MCF 10A (cell line): Measurements from ENCODE around the gene DEDD. TPM values are rescaled to one million over a fixed set of nuclear protein-coding genes. Genes with fewer than 3 reads are reported as not detected.

Experiments used
- BruUV-seq: library from RNA; stranded (reverse); fragments of 400-500 nt; replicated peaks from 2 replicates; lab custom pipeline; 2021; lab: Mats Ljungman, UMichigan
- CTCF ChIA-PET: fragments of 300-600 bp; sonication (Branson Sonifier 250); formaldehyde crosslinking; extraction: SDS; loops from one replicate; lab custom pipeline; 2021; ENCODE audit warnings: antibody characterized with exemption, inconsistent platforms; lab: Yijun Ruan, JAX
- POLR2A ChIA-PET: fragments of 300-600, 350-650 bp; sonication (Branson Sonifier 250); formaldehyde crosslinking; extraction: SDS; loops from one replicate; lab custom pipeline; 2020; ENCODE audit warnings: antibody characterized with exemption, inconsistent platforms; lab: Yijun Ruan, JAX
- DNase-seq: peaks from one replicate; pipeline ENCODE4 v3.0.0-alpha.2; 2018; ENCODE audit not compliant: unreplicated experiment
- H3K27ac Mint-ChIP-seq: one replicate; pipeline ENCODE4 v1.8.0; 2022; ENCODE audit warnings: mild to moderate bottlenecking, low read depth, mixed read lengths; ENCODE audit not compliant: unreplicated experiment
- H3K27me3 Mint-ChIP-seq: one replicate; pipeline ENCODE4 v1.8.0; 2022; ENCODE audit warnings: mixed read lengths; ENCODE audit not compliant: insufficient read depth, unreplicated experiment
- H3K36me3 Mint-ChIP-seq: one replicate; pipeline ENCODE4 v1.8.0; 2022; ENCODE audit warnings: mild to moderate bottlenecking, moderate library complexity, mixed read lengths; ENCODE audit not compliant: insufficient read depth, unreplicated experiment
- H3K4me1 Mint-ChIP-seq: one replicate; pipeline ENCODE4 v1.8.0; 2022; ENCODE audit warnings: mixed read lengths; ENCODE audit not compliant: insufficient read depth, unreplicated experiment
- H3K4me3 Mint-ChIP-seq: one replicate; pipeline ENCODE4 v1.8.0; 2022; ENCODE audit warnings: mild to moderate bottlenecking, moderate library complexity, mixed read lengths; ENCODE audit not compliant: unreplicated experiment
- H3K9me3 Mint-ChIP-seq: one replicate; pipeline ENCODE4 v1.8.0; 2022; ENCODE audit warnings: mixed read lengths; ENCODE audit not compliant: unreplicated experiment
- intact Hi-C: fragments of 100-400 bp; cut with micrococcal nuclease; formaldehyde crosslinking; loops from 2 replicates; pipeline ENCODE4 v1.14.1; 2022
- total RNA-seq: library from RNA; stranded (reverse); gene quantifications from 2 replicates; pipeline ENCODE4 v1.2.3, GENCODE V29; 2022
- TF ChIP-seq, protein P1 (sequence below): fragments of 200-600 bp; IDR thresholded peaks from one replicate; pipeline ENCODE4 v1.8.0; 2022; ENCODE audit warnings: antibody characterized with exemption, mild to moderate bottlenecking; ENCODE audit not compliant: unreplicated experiment

Gene DEDD
- total RNA-seq, 1 experiment from 2014 or later: 73.6 TPM

DNA sequence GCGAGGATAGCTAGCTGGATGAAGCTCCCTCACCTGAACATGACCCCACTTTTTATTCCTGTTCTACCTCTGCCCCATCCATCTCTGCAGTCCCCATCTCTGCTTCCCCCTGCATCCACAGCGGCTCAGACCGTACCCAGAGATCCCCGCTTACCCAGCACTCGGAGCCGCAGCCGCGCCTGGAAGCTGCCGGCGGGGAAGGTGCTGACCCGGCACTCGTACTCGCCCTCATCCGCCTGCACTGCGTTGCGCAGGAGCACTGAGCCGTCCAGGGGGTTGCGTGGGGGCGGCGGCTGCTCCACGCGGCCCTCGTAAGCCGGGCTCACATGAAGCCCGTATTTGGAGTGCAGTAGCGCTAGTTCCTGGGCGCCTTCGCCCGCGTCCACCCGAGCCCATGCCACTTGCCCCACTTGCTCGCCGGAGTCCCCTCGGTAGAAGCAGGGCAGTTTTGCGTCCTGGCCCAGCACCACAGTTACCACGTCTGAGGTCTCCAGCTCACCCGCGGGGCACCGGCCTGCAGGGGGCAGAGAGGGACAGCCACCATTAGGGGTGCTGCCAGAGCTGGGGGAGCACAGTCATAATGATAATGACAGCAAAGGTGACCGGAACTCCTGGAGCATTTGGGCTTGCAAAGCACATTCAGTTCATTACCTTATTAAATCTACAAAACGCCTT, 52.9 kb downstream of the DEDD start:
- Mint-ChIP-seq H3K27ac (no peak overlapping the region), H3K4me1 (peaks cover 68% of the 10 kb centered on the region), H3K4me3 (no peak overlapping the region), H3K27me3 (no peaks in the 10 kb centered on the region), H3K36me3 (no peaks in the 10 kb centered on the region), H3K9me3 (no peaks in the 10 kb centered on the region)
- POLR2A ChIA-PET: interaction anchor here (0.6 to 7.0 kb wide), 7 partner anchors 9 to 237 kb away, joined by 3 to 82 read pairs (median 3); partner anchors contain the start of genes F11R, KLHDC9, NECTIN4 and USF1
- no peak for DNase-seq
- CTCF ChIA-PET: interaction anchor here (0.6 to 4.8 kb wide), 6 partner anchors 9 to 104 kb away, joined by 3 to 38 read pairs (median 4); partner anchors contain the start of genes KLHDC9, NECTIN4 and USF1
- intact Hi-C loops: loop anchor here (10.0 kb wide), 1 partner anchor 735 kb away; the partner anchor contains the start of genes COPA and NCSTN
- BruUV-seq: no TSS peak
- TF ChIP-seq, protein P1, sequence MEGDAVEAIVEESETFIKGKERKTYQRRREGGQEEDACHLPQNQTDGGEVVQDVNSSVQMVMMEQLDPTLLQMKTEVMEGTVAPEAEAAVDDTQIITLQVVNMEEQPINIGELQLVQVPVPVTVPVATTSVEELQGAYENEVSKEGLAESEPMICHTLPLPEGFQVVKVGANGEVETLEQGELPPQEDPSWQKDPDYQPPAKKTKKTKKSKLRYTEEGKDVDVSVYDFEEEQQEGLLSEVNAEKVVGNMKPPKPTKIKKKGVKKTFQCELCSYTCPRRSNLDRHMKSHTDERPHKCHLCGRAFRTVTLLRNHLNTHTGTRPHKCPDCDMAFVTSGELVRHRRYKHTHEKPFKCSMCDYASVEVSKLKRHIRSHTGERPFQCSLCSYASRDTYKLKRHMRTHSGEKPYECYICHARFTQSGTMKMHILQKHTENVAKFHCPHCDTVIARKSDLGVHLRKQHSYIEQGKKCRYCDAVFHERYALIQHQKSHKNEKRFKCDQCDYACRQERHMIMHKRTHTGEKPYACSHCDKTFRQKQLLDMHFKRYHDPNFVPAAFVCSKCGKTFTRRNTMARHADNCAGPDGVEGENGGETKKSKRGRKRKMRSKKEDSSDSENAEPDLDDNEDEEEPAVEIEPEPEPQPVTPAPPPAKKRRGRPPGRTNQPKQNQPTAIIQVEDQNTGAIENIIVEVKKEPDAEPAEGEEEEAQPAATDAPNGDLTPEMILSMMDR: no peak

DNA sequence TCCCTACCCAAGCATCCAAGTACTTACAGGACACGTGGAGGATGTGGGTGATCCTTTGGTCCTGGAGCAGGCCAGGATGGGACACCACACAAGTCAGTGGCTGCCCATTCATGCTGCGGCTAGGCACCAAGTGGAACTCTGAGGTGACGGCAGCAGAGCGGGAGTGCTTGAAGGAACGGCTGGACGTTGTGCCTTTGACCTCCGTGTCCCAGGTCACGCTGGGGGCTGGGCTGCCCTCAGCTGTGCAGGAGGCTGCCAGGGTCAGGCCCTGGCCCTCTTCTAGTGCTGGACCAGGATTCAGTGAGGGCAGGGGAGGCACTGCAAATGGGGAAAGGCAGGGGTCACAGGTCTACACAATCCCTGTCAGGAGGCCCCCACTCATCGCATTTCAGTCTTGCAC, 55.0 kb downstream of the DEDD start:
- Mint-ChIP-seq H3K36me3 (peaks cover 12% of the 10 kb centered on the region), H3K27me3 (no peaks in the 10 kb centered on the region), H3K4me3 (no peak overlapping the region), H3K27ac (no peak overlapping the region), H3K9me3 (no peaks in the 10 kb centered on the region), H3K4me1 (peaks cover 68% of the 10 kb centered on the region)
- intact Hi-C loops: no loop called here
- POLR2A ChIA-PET: interaction anchor here (0.6 to 7.3 kb wide), 5 partner anchors 27 to 81 kb away, joined by 3 to 122 read pairs (median 4); partner anchors contain the start of genes F11R and USF1
- no peak for DNase-seq
- CTCF ChIA-PET: interaction anchor here (0.6 to 14.2 kb wide), 7 partner anchors 11 to 317 kb away, joined by 3 to 331 read pairs (median 3); partner anchors contain the start of genes KLHDC9, NECTIN4, TOMM40L and USF1
- BruUV-seq: no TSS peak
- TF ChIP-seq, protein P1: no peak

DNA sequence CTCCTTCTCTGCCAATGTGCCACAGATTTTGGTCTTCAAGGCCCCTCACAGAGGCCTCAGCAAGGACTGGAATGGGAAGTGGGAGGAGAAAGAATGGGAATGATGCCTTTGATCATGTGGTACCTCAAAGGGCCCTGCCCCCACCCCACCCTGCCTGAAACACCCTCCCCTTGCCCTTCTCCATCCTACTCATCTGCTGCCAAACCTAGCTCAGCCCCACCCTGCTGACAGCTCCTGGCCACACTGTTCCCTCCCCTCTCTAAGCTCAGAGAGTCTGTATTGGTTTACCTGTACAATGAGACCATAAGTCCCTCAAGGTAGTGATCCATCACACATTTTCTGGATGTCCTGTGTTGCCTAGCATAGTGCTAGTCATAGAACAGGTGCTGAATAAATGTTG, 56.1 kb downstream of the DEDD start:
- H3K4me3 Mint-ChIP-seq: no peak overlapping the region
- no peaks in the 10 kb centered on the region for H3K9me3 Mint-ChIP-seq
- CTCF ChIA-PET: interaction anchor here (0.5 to 14.2 kb wide), 6 partner anchors 12 to 871 kb away, joined by 3 to 331 read pairs (median 4); partner anchors contain the start of genes KLHDC9, NECTIN4 and PEA15

More for the DNA sequence above, 56.1 kb downstream of the DEDD start:
- DNase-seq: peak; percentile 32
- no TSS peak for BruUV-seq
- peak overlapping the region; percentile 60 for H3K27ac Mint-ChIP-seq
- POLR2A ChIA-PET: interaction anchor here (0.9 to 7.3 kb wide), 8 partner anchors 8 to 80 kb away, joined by 3 to 122 read pairs (median 30); partner anchors contain the start of genes F11R, NIT1, PFDN2 and USF1
- TF ChIP-seq, protein P1: no peak
- peaks cover 17% of the 10 kb centered on the region for H3K36me3 Mint-ChIP-seq
- intact Hi-C loops: no loop called here
- H3K27me3 Mint-ChIP-seq: no peaks in the 10 kb centered on the region
- peaks cover 64% of the 10 kb centered on the region for H3K4me1 Mint-ChIP-seq
